Fibroblast of skin of back (primary cell): ENCODE measurements around the gene GFOD2.

Experiments used
- DNase-seq: peaks from one replicate; pipeline ENCODE4 v3.0.0-alpha.2; 2013

The GFOD2 gene

DNA sequence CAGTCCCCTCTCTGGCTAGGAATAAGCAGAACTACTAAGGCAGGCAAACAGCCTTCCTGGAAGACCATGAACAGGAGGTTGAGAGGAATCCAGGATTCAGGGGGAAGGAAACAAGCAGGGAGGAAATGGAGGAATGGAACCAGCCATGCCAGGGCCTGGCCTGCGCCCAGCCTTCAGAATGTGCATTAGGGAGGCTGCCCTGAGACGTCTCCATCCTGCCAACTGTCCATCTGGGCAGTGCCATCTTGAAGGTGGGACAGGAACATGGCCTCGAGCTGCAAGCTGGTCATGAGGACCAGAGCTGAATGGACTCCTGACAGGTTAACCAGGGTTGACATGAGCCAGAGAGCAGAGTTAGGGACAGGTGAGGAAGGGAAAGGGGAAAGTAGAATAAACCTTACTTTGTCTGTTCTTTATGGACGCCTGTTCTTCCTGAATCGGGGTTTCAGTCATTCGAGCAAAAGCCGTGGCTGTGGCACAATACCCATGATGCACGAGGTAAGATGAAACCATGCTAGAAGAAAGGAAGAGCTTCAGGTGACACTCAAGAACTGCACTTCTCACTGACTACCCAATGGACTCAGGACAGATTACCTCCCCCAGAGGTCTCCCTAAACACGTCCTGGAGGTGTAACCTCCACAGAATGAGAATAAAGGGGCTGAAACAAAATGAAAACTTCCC, 12.1 kb upstream of the GFOD2 start:
- no peak for DNase-seq

DNA sequence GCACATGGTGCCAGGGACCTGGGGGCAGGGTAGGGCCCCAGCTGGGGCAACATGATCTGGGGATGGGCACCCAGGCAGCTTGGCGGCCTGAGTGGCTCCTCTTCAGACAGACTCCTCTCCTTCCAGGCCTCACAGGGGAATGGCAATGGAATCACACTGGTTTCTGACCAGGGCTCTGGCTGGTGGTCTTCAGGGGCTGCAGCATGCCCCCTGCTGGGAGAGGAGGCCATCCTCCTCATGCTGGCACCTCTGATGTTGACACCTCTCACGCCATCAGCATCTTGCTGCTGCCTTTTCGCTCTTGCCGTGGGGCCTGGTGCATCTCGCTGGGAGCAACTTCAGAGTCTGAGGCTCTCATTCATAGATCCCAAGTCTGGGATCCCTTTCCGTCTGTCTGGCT, 11.2 kb upstream of the GFOD2 start:
- no peak for DNase-seq

DNA sequence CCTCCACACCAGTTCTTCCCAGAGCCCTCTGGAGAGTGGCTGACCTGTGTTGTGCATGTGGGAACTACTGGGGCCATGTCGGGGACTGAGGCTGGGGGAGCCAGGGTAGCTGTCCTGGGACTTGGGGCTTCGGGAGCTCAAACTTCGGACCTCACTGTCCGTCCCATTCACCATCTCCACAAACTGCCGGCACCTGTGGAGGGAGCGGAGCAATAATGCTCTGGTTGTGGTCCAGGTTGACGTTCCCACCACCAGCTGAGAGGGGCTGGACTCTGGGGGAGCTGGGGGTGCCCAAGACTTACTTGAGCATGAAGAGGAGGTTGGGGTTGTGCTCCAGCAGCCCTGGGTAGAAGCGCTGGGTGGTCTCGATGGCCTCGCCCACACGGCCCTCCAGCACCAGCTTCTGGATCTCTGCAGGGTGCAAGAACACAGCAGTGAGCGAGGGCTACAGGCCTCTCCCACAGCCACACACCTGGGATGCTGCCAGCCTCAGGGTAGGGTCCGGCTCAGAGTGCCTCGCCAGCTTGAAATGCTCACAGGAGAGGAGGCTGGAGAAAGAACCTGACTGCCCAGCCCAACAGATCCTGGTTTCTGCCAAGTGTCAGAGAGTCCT, 10.6 kb upstream of the GFOD2 start:
- no peak for DNase-seq

DNA sequence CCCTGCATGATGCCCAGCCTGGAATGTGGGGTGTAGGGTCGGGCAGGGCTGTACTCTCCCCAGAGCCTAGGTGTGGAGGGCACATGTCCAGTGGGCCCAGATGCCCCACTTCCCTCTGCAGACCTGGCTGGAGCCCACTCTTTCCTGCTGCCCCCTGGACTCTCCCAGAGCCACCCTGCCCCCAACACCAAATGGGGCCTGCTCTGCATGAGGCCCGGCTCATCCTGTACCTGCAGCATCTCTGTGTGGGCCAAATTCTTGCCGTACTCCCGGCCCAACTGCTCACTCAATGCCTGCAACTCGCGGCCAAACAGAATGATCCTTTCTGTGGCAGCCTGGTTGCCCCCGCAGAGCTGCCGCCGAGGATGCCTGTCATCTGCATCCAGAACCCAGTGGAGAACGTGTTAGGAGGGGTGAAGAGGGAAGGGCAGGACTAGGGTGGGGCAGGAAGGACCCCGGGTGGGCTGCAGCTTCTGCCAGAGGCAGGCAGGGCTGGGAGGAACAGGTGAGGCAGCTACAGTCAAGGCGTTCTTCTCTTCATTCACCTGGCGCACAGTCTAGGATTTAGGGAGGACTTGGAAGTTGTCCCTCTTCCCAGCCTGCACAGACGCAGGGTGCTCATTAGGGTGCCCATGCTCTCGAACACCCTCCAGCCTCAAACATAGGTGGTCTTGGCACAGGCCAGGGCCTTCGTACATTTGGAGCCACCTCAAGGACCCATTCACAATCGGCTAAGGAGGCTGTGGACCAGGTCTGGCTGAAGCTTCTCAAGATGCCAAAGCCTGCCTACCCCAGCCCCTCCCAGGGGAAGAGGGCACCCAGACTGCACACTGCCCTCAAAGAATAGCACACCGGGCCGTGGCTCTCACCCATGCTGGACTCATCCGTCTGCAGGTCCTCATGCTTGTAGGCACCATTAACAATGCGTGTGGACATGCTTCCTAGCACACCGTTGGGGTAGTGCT, 8.7 kb upstream of the GFOD2 start:
- no peak for DNase-seq

DNA sequence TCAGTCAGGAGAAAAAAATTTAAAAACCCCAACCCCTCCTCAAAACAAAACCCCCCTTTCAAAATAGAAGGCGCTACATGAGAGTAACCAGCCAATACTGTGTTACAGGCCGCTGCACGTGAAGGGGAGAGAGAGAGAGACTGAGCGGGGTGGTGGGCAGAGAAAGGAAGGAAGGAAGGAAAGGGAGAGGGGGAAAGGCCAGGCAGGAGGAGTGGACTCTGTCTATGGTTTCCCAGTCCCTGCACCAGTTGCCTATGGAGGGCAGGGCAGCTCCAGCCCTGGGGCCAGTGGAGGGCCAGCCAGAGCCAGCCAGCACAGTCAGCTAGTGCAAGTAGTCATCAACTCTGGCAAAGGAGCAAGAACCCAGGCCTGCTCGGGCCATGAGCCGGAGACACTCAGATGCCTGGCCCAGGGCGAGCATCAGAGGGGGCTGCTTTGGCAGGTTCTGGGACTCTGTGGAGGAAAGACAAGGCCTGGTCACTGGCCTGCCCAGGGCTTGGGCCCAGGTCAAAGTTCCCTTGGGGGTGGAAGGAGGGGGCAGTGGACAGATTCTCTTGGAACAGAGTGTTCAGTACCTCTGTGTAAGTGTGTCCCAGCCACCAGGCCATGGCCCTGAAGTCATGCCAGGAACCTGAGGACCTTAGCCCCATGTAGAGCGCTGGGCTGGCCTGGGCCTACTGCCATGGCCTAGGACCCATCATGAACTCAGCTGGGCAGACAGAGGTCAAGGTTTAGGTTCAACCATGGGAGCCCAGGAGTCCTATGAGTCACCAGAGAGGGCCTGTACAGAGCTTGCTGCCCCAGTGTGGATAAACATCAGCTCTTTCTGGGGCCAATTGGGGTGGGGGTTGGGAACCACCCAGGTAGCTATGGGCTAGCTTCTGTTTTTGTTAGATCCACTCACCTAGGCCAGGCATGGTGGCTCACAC, 7.3 kb upstream of the GFOD2 start:
- no peak for DNase-seq

DNA sequence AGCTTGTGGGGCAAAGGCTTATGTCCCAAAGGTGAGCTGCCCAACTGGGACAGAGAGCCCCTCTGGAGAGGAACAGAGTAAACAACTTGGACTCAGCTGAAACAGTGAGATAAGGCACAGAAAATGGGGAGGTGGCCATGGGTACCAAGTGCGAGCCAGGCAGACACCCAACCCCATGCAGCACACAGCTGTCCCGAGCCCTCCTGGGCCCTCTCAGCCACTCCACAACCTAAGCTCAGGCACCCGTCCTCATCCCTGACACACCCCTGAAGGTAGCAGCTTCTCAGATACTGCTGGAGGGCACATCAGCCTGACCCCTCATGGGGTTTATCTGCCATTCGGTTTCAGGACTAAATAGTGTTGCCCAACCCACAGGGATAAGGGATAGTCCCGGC, 4.8 kb upstream of the GFOD2 start:
- no peak for DNase-seq

DNA sequence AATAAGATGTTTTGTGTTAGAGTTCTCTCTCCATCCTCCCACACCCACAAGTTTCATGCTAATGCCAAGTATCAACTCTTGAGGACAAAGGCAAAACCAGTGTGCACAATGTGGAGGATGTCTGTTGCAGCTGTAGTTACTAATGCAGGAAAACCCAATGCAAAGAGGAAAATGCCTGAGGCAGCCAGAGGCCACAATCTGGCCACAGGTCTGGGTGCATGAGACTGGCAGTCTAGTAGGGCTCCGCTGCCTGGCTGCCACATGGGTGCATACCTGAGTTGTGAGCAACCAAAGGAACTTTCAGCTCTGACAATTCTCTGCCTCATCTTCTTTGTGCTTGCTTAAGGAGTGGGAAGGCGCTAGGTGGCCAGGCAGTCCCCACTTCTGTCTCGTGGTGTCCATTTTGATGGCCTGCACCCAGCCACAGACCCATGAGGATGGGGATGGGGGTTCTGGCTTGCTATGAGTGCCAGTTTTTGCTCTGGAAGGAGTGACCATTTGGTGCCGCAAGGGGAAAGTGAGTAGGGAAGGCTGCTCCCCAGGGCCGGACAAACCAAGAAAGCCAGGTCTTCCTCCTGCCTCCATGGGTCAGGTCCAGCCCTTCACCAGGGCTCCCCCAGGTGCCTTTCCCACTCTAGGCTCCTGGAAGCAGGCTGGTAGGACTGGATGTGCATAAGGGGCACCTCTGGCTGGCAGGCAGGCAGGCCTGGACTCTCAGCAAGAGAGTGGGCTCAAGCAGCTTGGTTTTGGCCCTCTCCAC, 4.2 kb upstream of the GFOD2 start:
- peak; percentile 47 for DNase-seq

DNA sequence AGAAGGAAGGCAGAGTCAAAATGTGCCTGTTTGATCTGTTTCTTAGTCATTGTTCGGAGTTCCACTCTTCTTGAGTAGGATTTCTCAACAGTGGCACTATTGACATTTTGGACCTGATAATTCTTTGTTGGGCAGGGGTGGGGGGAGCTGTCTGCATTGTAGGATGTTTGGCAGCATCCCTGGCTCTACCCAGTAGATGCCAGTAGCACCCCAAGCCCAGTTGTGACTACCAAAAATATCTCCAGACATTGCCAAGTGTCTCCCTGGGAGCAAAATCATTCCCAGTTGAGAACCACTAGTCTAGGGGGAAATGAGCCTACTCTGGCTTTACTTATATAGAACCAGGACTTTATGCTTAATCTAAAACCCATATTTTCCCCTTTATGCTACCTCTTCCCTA, 1.1 kb upstream of the GFOD2 start:
- DNase-seq, result no peak

DNA sequence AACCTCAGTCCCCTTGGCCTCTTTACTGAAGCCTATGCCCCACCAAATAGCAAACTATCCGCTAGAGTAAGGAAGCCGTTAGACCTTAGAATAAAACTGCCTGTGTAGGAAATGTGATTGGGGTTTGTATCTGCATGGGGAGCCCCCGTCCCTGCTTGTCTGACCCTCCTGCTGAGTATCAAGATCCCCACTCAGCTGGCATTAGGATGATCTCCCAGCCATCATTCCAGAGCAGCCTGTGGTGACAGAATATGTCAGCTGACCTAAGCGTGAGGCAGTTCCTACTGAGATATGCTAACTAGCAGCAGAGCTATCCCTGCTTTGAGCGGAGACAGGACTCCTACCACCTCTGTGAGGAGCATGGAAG, 645 bp upstream of the GFOD2 start:
- DNase-seq, result peak; percentile 69

DNA sequence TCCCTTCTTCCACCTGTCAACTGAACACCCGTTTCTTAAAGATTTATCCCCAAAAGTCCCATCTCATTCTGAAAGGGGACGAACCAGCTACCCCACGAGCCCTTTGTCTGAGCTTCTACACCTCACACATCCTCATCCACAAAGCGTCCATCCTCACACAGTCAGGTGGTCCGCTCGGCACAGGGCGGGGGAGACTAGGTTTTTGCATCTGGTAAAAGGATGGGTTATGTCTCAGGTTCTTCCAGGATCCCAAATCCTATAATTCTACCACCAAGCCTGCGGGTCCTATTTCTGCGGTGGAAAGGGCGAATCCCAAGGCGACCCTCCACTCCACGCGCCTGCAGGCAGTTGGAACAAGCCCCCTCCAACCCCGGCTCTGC, 458 bp downstream of the GFOD2 start:
- no peak for DNase-seq

DNA sequence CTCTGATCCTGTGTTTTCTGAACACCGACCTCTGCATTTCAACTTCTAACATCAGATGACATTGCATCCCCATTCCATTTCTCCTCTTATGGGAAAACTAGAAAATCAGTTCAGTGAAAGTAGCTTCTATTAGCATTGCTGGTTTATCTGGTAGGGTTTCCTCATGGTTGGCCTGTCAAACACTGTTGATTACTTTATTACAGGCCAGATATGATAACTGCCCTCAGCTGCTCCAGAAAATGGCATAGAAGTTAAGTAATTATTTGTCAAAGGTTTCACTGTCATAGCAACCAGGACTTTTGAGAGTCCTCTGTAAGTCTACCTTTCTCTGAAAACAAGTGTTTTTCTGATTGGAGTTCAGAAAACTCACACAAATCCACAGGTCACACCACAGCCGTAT, 3.0 kb downstream of the GFOD2 start:
- DNase-seq, result no peak

DNA sequence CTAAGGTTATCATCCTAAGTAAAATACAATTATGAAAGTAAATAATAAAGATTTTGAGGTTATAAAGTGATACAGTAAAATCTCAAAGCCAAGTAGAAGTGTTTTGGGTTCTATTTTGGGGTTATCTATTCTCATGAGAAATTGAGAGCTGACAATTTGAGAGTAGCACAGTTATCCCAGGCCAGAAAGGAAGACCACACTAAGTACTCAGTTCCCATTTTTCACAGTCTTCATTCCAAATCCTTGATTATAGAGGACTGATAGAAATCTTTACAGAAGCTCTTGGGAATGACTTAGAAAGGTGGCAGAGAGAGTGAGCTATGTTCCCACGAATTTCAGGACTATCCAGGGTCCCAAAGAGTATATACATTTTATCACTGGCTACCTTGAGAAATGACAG, 4.6 kb downstream of the GFOD2 start:
- DNase-seq, result no peak

DNA sequence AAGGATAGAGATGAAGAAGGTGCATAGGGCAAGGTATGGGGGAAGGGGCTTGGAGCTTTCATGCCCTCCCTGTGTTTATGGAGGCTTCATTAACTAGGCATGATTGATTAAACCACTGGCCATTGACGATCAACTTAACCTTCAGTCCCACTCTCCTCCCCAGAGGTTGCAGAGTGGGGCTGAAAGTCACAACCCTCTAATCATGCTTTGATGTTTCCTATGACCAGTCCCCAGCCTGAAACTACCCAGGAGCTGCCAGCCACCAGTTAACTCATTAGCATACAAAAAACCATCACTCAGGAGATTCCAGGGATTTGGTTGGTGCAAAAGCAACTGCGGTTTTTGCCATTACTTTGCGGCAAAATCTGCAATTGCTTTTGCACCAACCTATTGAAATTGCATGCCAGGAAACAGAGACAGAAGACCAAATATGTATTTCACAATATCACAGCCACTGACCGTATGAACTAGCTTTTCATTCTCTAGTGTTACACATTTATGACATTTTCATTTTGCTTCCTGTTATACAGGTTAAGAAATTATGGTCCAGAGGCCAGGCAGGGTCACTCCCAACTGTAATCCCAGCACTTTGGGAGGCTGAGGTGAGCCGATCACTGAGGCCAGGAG, 5.4 kb downstream of the GFOD2 start:
- DNase-seq, result no peak

DNA sequence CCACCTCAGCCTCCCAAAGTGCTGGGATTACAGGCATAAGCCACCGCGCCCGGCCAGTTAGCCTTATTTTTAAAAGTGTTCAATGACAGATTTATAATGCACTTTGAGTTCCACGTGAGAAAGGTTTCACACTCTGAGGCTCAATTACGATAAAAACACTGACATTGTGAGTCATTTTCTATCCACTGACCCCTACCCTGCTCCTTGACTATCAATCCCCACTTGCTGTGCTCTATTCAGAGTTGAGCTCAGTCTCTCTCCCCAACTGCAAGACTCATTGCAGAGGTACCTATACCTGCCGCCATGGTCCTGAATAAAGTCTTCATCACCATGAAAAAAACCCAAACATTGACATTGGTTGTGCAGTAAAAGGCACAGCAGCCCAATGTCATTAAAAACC, 8.5 kb downstream of the GFOD2 start:
- no peak for DNase-seq

DNA sequence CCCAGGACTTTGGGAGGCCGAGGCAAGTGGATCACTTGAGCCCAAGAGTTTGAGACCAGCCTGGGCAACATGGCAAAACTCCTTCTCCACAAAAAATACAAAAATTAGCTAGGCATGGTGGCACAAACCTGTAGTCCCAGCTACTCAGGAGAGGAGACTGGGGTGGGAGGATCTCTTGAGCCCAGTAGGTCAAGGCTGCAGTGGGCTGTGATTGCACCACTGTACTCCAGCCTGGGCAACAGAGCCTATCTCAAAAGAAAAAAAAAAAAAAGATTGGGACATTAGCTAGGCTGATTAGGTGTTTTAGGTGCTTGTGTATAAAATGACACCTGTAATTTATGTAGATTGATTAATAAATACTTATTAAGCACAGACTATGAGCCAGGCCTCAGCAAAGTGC, 10.1 kb downstream of the GFOD2 start:
- DNase-seq, result no peak

DNA sequence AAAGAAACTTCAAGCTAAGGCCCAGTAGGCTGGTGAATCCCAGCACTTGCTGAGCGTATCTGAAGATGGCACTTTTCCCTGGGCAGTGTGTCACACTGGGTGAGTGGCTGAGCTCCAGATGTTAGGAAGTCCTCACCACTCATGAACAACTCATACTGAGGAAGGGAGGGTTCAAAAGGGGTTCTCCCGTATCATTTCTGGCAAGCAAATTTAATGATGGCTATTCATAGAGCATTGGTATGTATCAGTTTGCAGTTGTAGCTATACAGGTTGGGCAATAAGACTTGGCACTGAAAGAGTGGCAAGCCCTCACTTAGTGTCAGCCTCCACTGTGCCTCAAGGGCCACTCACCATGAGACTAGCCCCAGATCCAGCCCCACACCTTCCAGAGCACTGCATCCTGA, 10.7 kb downstream of the GFOD2 start:
- no peak for DNase-seq

DNA sequence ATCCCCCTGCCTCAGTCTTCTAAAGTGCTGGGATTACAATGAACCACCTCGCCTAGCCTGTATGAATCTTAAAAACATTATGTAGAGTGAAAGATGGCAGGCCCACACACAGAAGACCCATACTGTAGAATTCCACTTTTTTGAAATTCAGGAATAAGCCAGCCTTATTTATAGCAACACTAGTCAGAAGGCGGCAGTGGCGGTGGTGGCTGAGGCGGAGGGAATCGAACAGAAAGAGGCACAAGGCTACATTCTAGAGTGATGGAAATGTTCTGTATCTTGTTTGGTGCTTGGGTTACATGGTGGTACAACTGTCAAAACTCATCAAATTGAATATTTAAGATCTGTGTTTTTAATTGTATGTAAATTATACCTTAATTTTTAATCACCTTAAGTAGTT, 11.3 kb downstream of the GFOD2 start:
- DNase-seq, result no peak

DNA sequence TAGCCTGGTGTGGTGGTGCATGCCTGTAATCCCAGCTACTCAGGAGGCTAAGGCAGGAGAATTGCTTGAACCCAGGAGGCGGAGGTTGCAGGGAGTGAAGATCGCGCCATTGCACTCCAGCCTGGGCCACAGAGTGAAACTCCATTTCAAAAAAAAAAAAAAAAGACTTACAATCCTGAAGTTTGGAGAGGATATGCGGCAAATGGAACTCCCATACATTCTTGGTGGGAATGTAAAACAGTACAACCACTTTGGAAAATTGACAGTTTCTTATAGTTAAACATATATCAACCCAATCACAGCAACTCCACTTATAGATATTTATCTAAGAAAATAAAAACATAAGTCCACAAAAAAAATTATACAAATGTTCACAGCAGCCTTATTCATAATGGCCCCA, 11.9 kb downstream of the GFOD2 start:
- DNase-seq, result no peak

DNA sequence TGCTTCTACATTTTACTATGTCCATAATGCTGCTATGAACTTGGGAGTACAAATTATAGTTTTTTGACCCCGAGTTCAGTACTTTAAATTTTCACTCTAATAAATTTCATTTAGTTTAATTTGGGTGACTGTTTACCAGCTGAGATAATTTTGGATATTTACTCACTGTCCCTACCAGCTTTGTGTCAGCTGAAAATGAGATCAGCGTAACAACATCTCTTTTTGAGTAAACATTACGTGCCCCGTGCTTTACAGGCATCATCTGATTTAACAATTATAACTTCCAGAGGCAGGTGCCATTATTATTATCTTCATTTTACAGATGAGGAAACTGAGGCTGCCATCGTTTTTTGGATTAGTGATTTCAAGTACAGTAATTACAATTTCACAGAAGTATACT, 15.0 kb downstream of the GFOD2 start:
- no peak for DNase-seq

DNA sequence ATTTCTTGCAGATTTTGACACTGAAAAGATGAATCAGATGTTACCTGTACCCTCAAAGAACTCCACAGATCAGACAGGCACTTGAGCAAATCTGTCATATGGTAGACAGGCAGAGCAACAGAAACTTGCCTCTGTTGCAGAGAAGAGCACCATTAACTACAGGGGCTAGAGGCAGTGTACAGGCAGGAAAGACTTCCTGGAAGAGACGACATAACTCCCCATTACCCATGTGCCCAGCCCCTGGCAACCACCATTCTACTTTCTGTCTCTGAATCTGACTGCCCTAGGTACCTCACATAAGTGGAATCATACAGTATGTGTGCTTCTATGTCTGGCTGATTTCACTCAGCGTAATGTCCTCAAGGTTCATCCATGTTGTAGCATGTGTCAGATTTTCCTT, 15.5 kb downstream of the GFOD2 start:
- DNase-seq, result no peak

DNA sequence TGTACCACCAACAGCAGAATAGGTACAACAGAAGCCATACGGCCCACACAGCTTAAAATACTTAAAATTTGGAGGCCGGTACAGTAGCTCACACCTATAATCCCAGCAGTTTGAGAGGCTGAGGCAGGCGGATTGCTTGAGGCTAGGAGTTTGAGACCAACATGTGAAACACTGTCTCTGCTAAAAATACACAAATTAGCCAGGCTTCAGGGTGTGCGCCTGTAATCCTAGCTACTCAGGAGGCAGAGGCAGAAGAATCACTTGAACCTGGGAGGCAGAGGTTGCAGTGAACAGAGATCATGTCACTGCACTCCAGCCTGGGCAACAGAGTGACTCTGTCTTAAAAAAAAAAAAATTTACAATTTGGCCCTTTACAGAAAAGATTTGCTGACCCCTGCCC, 17.0 kb downstream of the GFOD2 start:
- no peak for DNase-seq
